Measurements from ENCODE around the gene POLR3H. TPM values are rescaled to one million over a fixed set of nuclear protein-coding genes. Genes with fewer than 3 reads are reported as not detected.

The POLR3H gene
- total RNA-seq, 1 experiment from 2014 or later, result 92.1 TPM

DNA sequence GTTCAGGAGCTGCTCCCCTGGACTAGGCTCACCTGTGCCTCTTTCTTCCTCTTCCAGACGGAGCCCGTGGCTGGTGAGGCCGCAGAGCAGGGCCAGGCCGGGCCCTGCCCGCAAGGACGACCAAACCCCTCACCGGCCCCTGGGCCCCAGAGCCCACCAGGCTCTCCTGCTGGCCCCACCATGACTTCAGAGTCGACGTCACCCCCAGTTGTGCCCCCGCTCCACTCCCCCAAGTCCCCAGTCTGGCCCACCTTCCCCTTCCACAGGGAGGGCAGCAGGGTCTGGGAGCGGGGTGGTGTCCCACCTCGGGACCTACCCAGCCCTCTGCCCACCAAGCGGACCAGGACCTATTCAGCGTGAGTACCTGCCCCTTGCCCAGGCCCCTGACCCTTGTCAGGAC, 27.5 kb upstream of the POLR3H start:
- H3K36me3 ChIP-seq (ENCODE audit: insufficient read depth, low read length, poor library complexity, severe bottlenecking), result peaks cover 7% of the 10 kb centered on the region
- no peak for DNase-seq (ENCODE audit: low spot score)
- no peaks in the 10 kb centered on the region for H3K27me3 ChIP-seq (replicated peaks; ENCODE audit: insufficient read depth, low read depth, low read length, poor library complexity)
- no peaks in the 10 kb centered on the region for H3K4me1 ChIP-seq (ENCODE audit: insufficient read depth, low read length, poor library complexity, severe bottlenecking)
- TF ChIP-seq, protein P1, sequence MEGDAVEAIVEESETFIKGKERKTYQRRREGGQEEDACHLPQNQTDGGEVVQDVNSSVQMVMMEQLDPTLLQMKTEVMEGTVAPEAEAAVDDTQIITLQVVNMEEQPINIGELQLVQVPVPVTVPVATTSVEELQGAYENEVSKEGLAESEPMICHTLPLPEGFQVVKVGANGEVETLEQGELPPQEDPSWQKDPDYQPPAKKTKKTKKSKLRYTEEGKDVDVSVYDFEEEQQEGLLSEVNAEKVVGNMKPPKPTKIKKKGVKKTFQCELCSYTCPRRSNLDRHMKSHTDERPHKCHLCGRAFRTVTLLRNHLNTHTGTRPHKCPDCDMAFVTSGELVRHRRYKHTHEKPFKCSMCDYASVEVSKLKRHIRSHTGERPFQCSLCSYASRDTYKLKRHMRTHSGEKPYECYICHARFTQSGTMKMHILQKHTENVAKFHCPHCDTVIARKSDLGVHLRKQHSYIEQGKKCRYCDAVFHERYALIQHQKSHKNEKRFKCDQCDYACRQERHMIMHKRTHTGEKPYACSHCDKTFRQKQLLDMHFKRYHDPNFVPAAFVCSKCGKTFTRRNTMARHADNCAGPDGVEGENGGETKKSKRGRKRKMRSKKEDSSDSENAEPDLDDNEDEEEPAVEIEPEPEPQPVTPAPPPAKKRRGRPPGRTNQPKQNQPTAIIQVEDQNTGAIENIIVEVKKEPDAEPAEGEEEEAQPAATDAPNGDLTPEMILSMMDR (conservative IDR thresholded peaks at IDR 0.05; ENCODE audit: low read depth, low read length), result no peak
- TF ChIP-seq EZH2 (IDR thresholded peaks at IDR 0.05; ENCODE audit: borderline replicate concordance, low read depth, low read length, poor library complexity, severe bottlenecking), result no peak
- CTCF ChIA-PET, result no interaction called here
- no peak overlapping the region for H3K27ac ChIP-seq (ENCODE audit: low read depth, low read length, poor library complexity, severe bottlenecking)
- H3K9me3 ChIP-seq (ENCODE audit: low read depth, low read length, poor library complexity, severe bottlenecking), result no peaks in the 10 kb centered on the region
- POLR2A ChIA-PET (ENCODE audit: low non-redundant PET), result interaction anchor here (0.6 to 0.7 kb wide), 2 partner anchors 42 to 937 kb away, joined by 6 to 9 read pairs; no protein-coding TSS in a partner anchor
- H3K4me3 ChIP-seq (ENCODE audit: low read depth, low read length, poor library complexity, severe bottlenecking), result no peak overlapping the region
- intact Hi-C loops (cut with micrococcal nuclease; ENCODE audit: unreplicated experiment), result no loop called here
- no TSS peak for BruUV-seq (replicated peaks)

DNA sequence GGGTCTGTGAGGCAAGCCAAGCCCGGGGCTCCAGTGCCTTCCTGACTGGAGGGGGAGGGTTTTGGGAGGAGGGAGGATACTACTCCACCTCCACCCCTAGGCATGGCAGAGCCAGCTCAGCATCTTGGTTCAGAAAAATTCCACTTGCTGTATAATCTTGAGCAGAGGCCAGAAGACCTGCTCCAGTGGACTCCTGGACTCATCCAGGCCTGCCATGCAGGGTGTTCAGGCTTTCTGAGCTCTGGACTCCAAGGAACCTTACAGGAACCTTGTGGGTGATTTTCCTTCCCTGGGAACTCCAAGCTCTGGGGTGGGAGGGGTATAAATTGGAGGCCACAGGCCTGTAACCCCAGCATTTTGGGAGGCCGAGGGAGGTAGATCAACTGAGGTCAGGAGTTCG, 26.0 kb upstream of the POLR3H start:
- TF ChIP-seq, protein P1 (conservative IDR thresholded peaks at IDR 0.05; ENCODE audit: low read depth, low read length), result no peak
- TF ChIP-seq EZH2 (IDR thresholded peaks at IDR 0.05; ENCODE audit: borderline replicate concordance, low read depth, low read length, poor library complexity, severe bottlenecking), result no peak
- DNase-seq (ENCODE audit: low spot score), result no peak
- BruUV-seq (replicated peaks), result no TSS peak
- Histone ChIP-seq H3K27ac (ENCODE audit: low read depth, low read length, poor library complexity, severe bottlenecking) (no peak overlapping the region), H3K27me3 (replicated peaks; ENCODE audit: insufficient read depth, low read depth, low read length, poor library complexity) (no peaks in the 10 kb centered on the region), H3K36me3 (ENCODE audit: insufficient read depth, low read length, poor library complexity, severe bottlenecking) (no peaks in the 10 kb centered on the region), H3K4me1 (ENCODE audit: insufficient read depth, low read length, poor library complexity, severe bottlenecking) (peaks cover 3% of the 10 kb centered on the region), H3K4me3 (ENCODE audit: low read depth, low read length, poor library complexity, severe bottlenecking) (no peak overlapping the region), H3K9me3 (ENCODE audit: low read depth, low read length, poor library complexity, severe bottlenecking) (no peaks in the 10 kb centered on the region)
- ChIA-PET CTCF (no interaction called here), POLR2A (ENCODE audit: low non-redundant PET) (no interaction called here)
- intact Hi-C loops (cut with micrococcal nuclease; ENCODE audit: unreplicated experiment), result no loop called here

DNA sequence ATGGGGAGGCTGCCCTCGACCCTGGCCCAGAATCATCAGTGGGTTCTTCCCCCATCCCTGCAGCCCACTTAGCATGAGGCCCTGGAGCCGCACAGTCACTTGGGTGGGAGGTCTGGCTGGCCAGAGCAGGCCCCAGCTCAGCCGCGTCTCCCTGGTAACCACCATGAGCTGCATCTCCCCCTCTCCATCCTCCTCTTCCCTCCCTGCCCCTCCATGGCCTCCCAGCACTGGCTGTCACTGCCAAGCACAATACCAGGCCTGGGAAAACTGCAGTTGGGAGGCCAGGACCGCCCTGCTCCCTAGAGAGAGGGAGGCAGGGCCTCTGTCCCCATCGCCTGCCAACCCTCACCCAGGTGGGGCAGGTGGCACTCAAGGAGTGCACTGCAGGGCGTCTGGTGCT, 24.5 kb upstream of the POLR3H start:
- CTCF ChIA-PET, result no interaction called here

More for the DNA sequence above, 24.5 kb upstream of the POLR3H start:
- intact Hi-C loops (cut with micrococcal nuclease; ENCODE audit: unreplicated experiment), result no loop called here
- no peaks in the 10 kb centered on the region for H3K27me3 ChIP-seq (replicated peaks; ENCODE audit: insufficient read depth, low read depth, low read length, poor library complexity)
- POLR2A ChIA-PET (ENCODE audit: low non-redundant PET), result no interaction called here
- no TSS peak for BruUV-seq (replicated peaks)
- no peak overlapping the region for H3K27ac ChIP-seq (ENCODE audit: low read depth, low read length, poor library complexity, severe bottlenecking)
- no peak overlapping the region for H3K4me3 ChIP-seq (ENCODE audit: low read depth, low read length, poor library complexity, severe bottlenecking)
- peaks cover 3% of the 10 kb centered on the region for H3K4me1 ChIP-seq (ENCODE audit: insufficient read depth, low read length, poor library complexity, severe bottlenecking)
- no peaks in the 10 kb centered on the region for H3K36me3 ChIP-seq (ENCODE audit: insufficient read depth, low read length, poor library complexity, severe bottlenecking)
- H3K9me3 ChIP-seq (ENCODE audit: low read depth, low read length, poor library complexity, severe bottlenecking), result no peaks in the 10 kb centered on the region
- DNase-seq (ENCODE audit: low spot score), result no peak
- TF ChIP-seq, protein P1 (conservative IDR thresholded peaks at IDR 0.05; ENCODE audit: low read depth, low read length), result no peak
- TF ChIP-seq EZH2 (IDR thresholded peaks at IDR 0.05; ENCODE audit: borderline replicate concordance, low read depth, low read length, poor library complexity, severe bottlenecking), result no peak

Measured in A673 (cell line).